Activated CD4-positive, alpha-beta T cell treated with anti-CD3 and anti-CD28 coated beads for 48 hours (primary cell): ENCODE measurements around the gene PRDM5.

Experiments
- DNase-seq: peaks from one replicate; pipeline ENCODE4 v3.0.0-alpha.2; 2020

PRDM5 gene

GRCh38 chr4:120902925-120903324 lies 19.6 kb downstream of the PRDM5 start:
- peak; percentile 12 for DNase-seq

DNA sequence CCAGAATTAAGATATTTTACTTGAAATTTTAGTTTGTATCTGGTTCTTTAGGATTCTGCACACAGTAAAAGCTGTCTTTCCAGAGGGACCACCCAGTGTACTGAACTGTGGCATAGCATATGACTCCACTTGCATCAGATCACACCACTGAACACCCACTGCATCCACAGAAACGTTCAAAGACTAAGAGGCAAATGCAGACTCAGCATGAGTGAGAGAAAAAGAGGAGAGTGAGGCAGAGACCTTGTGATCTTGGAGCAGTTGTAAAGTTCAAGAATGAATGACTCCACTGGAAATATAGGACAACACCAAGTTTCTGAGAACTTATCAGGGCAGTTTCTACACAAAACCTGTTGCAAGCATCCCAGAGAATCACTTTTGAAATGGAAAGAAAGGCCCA lies 20.8 kb downstream of the PRDM5 start:
- no peak for DNase-seq

- DNase-seq = no peak
Observed at GRCh38 chr4:120897981-120898719, 24.4 kb downstream of the PRDM5 start.

- DNase-seq = no peak
Observed at GRCh38 chr4:120895554-120895953, 27.0 kb downstream of the PRDM5 start.

DNA sequence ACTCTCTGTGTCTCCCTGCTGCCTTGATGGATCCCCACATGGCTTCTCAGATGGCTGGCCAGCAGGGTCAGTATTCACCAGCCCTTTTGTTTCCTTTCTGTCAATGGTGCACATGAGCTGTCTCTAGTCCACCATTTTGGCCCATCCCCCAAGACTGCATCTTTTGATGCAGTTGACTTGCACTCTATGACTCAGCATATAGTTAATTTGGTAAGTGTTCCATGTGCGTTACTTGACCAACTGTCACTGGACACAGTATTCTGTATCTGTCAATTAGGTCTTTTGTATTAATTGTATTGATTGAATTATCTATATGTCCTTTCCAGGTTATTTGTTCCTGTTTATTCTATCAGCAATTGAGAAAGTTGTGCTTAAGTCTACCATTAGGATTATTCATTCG lies 29.2 kb downstream of the PRDM5 start:
- DNase-seq = no peak

DNA sequence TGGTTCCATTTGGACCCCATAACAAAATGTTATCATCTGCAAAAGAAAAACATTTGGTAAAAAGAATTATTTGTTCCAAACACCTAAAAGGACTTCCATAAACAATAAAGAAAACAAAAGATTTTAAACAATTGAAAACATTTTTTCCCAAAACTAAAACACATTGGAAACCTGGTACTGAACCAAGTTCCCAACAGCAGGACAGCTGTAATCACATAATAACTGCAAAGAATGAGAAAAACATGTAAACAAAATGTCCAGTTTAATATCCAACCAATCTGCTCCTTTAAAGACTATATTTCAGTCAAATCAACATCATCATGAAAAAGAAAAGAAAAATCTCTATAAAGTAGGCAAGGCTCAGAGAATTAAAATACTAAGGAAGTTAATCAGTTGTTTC lies 36.3 kb downstream of the PRDM5 start:
- DNase-seq = no peak

GRCh38 chr4:120881846-120882245 lies 40.7 kb downstream of the PRDM5 start:
- DNase-seq = no peak

- DNase-seq = no peak
Observed at GRCh38 chr4:120881351-120881750, 41.2 kb downstream of the PRDM5 start.

- no peak for DNase-seq
Observed at GRCh38 chr4:120877021-120877420, 45.5 kb downstream of the PRDM5 start.

DNA sequence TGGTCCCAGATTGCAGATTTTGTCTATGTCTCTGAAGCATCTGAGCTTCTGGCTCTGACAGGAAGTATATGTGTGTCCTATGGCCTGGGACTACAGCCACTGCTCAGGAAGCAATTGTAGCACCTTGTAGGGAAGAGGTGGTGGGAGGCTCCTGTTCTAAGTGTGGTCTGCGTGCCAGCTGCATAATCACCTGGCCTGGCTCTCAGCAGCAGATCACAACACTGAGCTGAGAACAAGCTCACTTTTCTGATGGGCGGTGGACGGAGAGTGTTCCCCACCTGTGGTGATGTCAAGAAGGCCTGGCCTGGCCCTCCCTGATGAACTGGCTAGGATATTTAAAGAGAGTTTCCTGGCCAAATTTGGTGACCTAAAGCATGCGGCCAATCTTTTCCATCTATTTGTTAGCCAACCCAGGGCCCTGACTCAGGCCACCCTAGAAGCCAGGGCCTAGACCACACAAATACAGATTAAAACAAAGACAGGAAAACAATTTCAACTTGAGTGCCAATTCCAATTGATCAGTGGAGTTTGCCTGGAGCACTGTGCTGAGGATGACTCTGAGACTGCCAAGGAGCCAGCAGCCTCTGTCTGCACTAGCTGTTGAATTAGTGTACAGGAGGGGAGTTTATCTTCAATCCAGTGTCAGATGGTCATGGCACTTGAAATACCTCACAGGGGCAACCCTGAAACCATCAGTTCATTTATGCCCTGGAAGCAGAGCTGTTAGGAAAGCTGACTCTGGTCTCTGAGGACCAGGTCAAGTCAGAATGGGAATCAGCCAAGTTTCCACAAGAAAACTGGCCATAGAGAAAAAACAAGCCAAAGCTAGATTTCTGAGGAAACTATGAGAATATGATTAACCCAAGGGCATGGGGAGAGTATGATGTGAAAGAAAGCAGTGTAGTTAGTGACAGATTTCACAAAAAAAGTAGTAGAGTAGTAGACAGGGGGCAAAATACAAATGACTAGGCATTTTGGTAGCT lies 47.4 kb downstream of the PRDM5 start:
- no peak for DNase-seq

DNA sequence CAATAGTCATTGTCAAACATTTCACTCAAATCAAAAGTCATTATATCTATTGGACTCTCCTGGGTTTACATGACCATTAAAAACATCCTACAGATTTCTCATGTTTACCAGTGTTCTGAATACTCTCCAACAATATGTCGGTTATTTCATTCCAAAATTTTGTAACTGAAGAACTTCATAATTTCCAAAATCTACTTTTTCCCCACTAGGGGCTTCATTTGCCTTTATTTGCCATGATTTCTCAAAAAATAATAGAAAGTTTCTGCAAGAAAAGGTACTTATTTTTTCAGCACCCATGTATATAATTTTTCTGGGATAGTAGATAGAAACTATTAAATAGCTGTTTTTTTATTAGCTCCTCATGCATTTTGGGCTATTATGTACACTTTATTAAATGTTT lies 49.0 kb downstream of the PRDM5 start:
- DNase-seq = no peak

DNA sequence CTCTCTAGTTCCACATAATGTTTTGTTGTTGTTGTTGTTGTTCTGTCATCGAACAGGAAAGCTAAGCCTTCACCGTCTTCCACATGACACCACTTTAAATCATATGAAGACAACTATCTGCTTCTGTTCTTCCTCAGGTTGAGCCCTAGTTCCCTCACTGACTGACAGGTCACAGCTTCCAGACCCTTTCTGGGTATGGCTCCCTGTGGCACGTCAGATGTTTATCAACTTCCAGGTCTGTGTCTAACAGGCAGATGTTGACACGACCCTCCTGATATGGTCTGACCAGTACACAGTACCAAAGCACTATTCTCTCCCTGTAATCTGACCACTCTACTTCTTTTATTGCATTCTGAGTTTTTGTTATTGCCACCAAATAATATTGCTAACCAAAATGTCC lies 51.4 kb downstream of the PRDM5 start:
- no peak for DNase-seq

DNA sequence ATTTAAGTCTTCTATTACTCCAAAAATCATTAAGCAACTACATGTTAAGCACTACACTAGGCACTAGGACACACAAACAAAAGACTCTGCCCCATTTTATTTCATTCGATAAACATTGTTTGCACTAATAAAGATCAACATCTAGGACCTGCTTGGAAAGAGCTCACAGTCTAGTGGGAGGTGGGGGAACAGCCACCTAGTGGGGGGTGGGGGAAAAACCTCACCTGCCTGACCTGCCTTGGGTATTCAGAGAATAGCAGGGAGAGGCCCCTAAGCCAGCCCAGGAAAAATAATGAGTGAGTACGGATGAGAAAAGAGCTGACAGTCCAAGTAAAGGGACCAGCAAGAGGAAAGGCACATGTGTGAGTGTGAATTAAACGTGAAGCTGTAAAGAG lies 52.2 kb downstream of the PRDM5 start:
- DNase-seq = peak; percentile 10

DNA sequence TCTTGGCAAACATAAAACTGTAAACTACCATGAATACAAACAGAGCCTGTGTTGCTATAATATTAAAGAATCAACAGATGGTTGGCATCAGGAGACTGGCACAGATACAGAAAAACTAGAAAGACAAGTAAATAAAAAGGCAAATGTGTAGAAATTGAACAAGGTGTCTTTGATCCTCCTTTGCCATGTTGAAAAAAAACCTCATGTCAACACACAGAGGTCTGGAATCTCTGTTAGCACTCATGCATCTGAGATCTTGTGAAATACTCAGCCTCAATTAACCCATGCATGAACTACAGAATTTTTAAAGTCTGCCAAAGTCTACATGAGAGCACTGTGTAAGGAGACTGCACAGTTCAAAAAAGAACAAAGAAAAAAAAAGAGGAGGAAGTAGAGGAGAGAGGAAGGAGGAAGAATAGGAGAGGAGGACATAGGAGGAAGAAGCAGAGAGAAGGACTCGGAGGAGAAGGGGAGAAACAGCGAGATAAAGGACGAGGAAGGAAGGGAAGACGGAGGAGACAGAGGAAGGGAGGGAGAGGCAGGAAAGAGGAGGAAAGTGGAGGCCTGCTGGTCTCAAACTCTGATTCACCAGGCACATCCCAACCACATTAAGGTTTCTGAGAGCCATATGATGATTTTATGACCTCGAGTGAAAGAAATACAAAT lies 52.8 kb downstream of the PRDM5 start:
- DNase-seq = no peak

GRCh38 chr4:120867506-120867905 lies 55.0 kb downstream of the PRDM5 start:
- no peak for DNase-seq

DNA sequence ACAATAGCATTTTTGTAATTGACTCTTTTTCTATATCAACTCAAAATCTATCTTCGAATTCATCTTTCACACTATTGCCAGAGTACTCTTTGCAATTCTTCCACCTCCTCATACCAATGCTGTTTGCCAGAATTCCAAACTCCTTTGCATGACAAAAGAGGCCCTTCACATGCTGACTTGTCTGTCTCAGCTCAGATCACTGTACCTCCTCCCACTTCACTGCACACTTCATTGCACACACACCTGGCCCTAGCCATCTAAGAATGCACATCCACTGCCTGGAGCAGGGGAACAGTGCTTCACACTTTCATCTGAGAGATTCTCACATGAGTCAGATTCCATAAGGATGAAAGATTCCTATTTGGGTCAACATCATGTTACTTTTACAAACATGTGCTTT lies 56.5 kb downstream of the PRDM5 start:
- DNase-seq = no peak

DNA sequence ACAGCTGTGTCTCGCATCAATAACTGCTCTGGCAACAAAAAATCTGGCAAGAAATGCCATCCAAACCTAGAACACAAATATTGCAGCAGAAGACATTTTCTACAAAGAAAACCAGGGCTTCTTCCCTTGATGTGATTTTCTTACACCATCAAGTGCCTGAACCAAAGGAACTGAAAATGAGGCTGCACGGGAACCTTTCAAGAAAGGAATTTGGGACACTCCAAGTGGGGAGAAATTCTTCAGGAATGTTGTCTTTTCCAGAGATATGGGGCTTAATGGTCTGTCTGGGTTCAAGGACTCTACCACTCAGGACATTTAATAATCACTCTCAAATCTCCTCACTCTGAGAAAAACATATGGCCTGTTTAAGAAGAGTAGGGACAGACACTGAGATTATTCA lies 57.6 kb downstream of the PRDM5 start:
- DNase-seq = no peak

DNA sequence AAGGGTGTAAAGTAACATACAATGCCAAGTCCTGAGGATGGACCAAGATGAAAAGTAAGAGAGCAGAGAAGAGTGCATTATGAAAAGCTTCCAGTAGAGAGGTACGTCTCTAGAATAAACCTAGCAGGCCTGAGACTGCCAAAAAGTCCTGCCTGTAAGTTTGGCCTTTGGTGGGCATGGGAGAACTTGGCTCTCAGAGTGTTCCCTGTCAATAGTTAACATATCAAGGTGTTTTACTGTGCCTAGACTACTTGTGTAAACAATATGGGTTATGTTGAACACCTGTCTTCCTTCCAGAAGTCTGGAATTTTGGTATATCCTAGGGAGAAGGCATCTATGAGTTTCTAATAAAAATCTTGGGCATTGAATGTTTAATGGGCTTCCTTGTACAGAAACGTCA lies 60.1 kb downstream of the PRDM5 start:
- DNase-seq = no peak

- DNase-seq = no peak
Observed at GRCh38 chr4:120861852-120862251, 60.7 kb downstream of the PRDM5 start.

- DNase-seq = no peak
Observed at GRCh38 chr4:120858776-120859175, 63.8 kb downstream of the PRDM5 start.

- no peak for DNase-seq
Observed at GRCh38 chr4:120857312-120857711, 65.2 kb downstream of the PRDM5 start.

DNA sequence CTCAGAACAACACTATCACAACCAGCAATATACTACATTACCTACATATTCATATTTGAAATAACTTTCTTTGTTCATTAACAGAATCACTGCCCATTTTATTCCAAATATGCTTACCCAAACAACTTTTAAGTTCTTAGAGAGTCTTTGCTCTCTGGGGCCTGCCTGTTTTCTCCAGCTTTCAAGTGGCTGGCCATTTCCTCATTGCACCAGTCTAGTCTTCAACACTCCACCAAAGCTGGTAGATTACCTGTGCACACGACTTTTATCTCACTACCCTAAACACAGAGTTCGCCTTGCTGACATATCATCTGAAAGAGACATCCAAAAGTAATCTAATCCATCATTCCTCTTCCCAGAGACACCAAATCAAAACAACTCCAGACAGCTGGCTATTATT lies 66.2 kb downstream of the PRDM5 start:
- no peak for DNase-seq

DNA sequence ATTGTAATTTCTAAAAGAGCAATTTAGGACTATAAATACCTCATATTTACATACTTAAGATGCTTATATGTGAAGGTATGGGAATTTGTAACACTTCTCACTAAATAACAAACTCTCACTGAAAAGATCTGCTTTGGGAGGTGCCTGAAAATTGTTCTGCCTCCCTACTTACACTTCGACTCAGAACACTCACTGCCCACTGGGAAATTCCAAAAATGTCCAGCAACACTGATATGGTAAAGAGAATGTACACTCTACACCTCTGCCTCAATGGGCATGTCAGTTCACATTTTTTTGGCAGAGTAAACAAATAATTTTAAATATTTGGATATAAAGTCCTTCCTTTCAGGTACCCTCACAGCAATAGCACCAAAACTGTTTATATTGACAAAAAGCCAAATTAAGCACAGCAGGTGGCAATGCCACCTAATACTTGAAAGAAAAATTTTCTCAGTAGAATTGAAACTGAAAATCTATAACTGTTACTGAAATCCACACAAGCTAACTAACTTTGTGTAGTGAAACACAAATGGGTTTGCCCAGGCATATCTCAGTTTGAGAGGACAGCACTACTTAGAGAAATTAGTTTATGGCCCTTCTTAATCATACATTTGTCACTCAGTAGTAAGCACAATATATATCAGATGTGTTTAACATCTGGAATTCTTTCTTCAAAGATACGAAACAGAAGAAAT lies 67.1 kb downstream of the PRDM5 start:
- no peak for DNase-seq
